Measurements from ENCODE around the gene CD101.

- TF ChIP-seq CTCF (IDR thresholded peaks at IDR 0.05) (no peak), POLR2AphosphoS5 (IDR thresholded peaks at IDR 0.05) (no peak)
These were observed 17.0 kb upstream of the CD101 start for GRCh38 chr1:116984406-116985160.
